Measurements from ENCODE around the gene CLK2.
A peak's percentile ranks its signal among the peaks of the same experiment; 100 is the strongest.
"Not testable (repeated sequence)": the region's sequence is repeated elsewhere in the genome, so short reads cannot be mapped to it uniquely, and the experiment has no call there.

The CLK2 gene

DNA sequence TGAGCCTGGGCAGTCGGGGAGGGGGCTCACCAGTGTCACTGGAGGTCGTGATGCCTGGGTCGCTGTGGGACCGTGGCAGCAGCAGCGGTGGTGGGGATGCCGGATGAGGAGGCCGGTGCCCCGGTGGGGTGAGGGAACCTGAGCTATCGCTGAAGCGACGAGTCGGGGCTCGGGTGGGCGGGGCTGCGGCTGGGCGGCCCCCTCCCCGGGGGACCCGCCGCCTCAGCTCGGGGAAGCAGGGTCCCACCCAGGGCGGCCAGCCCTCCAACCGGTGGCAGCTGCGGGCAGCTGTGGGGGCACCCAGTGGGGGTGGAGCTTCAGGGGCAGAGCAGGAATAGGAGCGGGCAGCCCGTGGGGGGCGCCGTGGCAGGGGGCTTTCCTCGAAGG is 23.1 kb downstream of the CLK2 start:
- no peak overlapping the region for H3K27ac ChIP-seq
- TF ChIP-seq, protein P1, sequence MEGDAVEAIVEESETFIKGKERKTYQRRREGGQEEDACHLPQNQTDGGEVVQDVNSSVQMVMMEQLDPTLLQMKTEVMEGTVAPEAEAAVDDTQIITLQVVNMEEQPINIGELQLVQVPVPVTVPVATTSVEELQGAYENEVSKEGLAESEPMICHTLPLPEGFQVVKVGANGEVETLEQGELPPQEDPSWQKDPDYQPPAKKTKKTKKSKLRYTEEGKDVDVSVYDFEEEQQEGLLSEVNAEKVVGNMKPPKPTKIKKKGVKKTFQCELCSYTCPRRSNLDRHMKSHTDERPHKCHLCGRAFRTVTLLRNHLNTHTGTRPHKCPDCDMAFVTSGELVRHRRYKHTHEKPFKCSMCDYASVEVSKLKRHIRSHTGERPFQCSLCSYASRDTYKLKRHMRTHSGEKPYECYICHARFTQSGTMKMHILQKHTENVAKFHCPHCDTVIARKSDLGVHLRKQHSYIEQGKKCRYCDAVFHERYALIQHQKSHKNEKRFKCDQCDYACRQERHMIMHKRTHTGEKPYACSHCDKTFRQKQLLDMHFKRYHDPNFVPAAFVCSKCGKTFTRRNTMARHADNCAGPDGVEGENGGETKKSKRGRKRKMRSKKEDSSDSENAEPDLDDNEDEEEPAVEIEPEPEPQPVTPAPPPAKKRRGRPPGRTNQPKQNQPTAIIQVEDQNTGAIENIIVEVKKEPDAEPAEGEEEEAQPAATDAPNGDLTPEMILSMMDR (conservative IDR thresholded peaks at IDR 0.05): 0 out of 2 replicates have a peak, but pooled peaks have one; percentile 79
- TF ChIP-seq ZFX (IDR thresholded peaks at IDR 0.05): no peak

DNA sequence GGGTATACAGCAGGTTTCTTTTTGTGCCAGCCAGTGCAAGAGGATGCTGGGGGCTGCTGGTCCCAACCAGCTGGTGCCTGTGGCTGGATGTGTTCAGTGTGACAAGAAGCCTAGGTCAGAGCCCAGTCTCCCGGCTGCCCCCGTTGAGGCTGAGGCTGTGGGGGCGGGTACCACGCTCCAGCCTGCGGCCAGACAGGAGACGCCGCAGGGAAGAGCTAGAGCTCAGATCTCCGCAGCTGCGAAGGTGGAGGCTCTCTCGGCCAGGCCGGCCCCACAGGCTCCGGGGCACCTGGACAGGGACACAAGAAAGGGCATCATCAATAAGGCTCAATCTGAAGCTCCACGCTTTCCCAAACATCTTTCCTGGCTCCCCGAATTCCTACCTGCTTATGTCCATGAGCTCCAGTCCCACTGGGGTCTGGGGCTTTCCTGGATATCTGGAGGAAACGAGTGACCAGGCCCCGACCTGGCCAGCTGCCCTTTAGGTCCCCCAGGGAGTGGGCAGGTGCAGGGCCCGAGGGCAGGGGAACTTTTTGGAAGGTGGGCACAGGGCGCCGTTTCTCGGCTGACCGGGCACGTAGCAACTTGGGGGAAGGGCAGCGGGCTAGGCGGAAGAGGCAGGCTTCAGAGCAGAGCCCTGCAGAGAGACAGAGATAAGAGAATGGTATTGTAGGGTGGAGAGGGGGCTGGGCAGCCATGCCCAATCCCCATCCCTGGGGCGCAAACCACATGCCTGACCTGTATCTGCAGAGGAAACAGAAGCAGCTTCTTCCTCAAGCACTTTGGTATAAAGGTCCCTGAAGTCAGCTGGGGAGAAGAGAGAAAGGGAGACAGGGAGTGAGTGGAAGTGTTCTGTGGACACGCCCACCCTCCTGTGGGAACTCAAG is 25.4 kb downstream of the CLK2 start:
- H3K27ac ChIP-seq: no peak overlapping the region
- TF ChIP-seq, protein P1 (conservative IDR thresholded peaks at IDR 0.05): no peak
- no peak for TF ChIP-seq ZFX (IDR thresholded peaks at IDR 0.05)

DNA sequence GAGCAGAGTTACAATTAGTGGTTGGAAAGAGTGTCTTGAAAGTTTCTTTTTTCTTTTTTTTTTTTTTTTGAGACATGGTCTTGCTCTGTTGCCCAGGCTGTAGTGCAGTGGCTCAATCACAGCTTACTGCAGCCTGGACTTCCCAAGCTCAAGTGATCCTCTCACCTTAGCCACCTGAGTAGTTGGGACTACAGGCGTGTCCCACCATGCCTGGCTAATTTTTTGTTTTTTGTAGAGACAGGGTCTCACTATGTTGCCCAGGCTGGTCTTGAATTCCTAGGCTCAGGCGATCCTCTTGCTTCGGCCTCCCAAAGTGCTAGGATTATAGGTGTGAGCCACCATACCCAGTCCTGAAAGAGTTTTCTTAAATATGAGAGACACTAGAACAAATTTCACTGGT is 26.5 kb downstream of the CLK2 start:
- H3K27ac ChIP-seq: not testable (repeated sequence)

DNA sequence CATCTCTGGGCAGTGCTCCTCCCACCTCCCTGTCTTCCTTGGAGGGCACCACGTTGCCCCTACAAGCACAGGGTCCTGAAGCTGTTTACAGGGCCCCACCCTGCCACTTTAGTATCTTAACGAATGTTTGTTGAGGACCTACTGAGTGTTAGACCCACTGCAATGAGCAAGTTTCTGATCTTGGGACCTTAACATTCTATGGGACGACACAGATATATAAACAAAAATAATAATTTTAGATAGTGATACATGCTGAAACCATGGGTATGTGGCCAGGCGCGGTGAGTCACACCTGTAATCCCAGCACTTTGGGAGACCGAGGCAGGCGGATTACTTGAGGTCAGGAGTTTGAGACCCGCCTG is 28.2 kb downstream of the CLK2 start:
- H3K27ac ChIP-seq: peak overlapping the region; percentile 67
- TF ChIP-seq, protein P1 (conservative IDR thresholded peaks at IDR 0.05): no peak
- no peak for TF ChIP-seq ZFX (IDR thresholded peaks at IDR 0.05)

DNA sequence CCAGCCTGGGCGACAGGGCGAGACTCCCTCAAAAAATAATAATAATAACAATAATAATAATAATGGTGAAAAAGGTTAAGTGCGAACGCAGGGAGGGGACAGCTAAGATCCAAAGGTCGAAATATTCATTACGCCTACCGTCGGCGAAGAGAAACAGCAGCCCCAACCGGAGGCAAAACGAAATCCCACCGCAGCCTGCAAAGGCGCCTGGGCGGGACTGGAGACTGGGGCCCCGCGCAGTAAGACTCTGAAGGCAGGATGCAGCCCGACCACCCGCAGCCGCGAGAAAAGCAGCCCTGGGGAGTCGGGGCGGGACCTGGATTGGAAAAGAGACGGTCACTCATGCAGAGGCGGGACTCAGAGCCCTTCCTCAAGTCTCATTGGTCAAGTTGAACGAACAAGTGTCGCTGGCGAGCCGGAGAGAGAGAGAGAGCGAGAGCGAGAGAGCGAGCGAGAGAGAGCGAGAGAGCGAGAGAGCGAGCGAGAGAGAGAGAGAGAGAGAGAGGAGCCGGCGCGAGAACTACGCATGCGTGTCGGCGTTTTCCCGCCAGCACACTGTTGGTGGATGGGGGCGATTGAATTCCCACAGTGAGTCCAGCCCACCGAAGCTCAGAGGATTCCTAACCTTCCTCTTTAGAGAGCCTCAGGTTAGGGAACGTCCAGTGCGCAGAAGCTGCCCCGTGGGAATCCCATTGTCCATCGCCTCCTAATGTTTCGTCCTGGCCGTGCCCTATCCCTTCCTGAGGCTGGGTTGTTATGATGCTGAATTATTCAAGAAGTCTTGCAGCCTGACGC is 28.7 kb downstream of the CLK2 start:
- TF ChIP-seq, protein P1 (conservative IDR thresholded peaks at IDR 0.05): no peak
- no peak for TF ChIP-seq ZFX (IDR thresholded peaks at IDR 0.05)
- peak overlapping the region; percentile 67 for H3K27ac ChIP-seq

DNA sequence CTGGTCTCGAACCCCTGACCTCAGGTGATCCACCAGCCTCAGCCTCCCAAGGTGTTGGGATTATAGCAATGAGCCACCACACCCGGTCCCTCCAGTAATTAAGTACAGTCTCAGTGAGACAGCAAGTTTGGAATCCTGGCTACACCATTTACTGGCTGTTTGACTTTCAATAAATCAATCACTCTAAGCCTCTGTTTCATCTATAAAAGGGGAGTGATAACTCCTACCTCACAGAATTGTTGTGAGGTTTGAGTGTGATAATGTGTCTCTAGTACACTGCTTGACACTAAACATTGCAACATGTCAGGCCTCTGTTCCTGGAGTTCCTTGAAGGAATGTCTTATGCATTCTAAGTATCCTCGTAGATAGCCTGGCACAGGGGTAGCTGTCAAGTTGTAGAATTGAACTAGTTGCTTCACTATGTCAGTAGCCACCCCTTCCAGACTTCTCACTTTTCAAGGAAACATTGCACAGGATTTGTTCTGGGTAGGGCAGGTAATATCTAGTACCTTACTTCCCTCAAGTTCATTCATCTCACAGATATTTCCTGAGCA is 30.4 kb downstream of the CLK2 start:
- H3K27ac ChIP-seq: no peak overlapping the region

DNA sequence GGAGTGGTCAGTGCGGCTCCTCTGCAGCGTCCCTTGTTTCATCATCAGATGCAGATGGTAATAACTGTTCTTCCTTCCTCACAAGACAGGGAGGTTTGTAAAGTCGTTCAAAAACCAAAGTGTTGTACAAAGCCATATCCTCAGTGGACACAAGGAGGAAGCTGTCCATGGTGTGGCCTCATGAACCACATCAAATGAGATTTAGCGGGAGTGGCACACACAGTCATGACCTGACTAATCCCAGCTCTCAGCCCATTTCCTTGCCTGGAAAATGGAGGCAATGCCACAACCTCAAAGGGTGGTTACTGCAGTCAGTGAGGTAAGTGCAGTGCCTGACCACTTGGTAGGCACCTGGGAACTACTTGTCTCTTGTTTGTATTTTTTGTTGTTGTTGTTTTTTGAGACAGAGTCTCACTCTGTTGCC is 31.5 kb downstream of the CLK2 start:
- no peak overlapping the region for H3K27ac ChIP-seq
- TF ChIP-seq, protein P1 (conservative IDR thresholded peaks at IDR 0.05): no peak
- no peak for TF ChIP-seq ZFX (IDR thresholded peaks at IDR 0.05)

More for the DNA sequence above, 30.4 kb downstream of the CLK2 start:
- TF ChIP-seq, protein P1 (conservative IDR thresholded peaks at IDR 0.05): no peak
- TF ChIP-seq ZFX (IDR thresholded peaks at IDR 0.05): no peak

Measured in C4-2B (cell line).